ENCODE measurements around the gene ANKFN1. TPM values are rescaled to one million over a fixed set of nuclear protein-coding genes. Genes with fewer than 3 reads are reported as not detected.

ANKFN1 gene
- total and polyA plus RNA-seq, 4 donors = 9.6 to 22.6 (median 12.1) TPM

DNA sequence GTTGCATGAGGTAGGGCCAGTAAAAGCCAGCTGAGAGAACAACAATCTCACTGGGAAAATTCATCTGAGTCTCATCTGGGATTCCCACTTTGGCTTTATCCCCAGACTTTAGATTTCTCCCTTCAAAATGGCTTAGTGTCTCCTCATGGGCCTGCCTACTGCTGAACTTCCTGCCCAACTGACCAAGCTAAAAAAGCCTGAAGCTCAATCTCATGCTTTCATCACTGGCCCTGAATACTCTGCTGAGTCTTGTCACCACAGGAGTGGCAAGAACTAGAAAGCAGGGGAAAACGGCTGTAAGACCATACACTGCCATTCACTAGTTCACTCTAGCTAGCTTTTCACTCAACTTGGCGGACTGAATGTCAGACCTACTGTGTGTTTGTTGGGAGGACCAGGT, 343.9 kb downstream of the ANKFN1 start:
- H3K27ac ChIP-seq (ENCODE audit: low read depth, low read length) = no peak overlapping the region

DNA sequence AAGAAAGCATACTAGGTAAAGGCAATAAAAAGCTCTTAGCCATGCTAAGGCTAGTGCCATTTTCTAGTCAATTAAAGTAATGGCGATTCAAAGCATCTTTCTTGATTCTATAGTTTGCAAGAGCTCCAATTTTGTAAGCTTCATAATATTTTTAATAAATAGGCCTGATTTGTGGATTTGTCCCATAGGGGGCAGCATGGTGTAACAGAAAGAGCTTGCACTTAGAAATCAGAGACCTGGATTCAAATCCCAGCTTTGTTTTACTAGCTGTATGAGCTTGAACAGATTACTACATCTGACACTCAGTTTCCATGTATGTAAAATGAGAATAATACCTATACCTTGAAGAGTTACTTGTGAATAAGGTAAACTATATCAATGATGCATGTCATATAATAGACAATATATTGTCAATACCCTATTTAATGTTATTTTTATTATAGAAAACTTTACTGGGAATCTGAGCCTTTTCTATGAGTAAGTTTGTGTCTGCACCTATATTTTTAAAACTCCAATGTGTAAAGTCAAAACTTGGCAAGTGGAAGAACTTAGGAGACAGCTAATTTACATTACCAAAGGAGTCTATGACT, 346.6 kb downstream of the ANKFN1 start:
- no CpG with 5 or more reads among the region's 1 CpG for WGBS (ENCODE audit: insufficient coverage)
- Histone ChIP-seq H3K27ac (ENCODE audit: low read depth, low read length) (no peak overlapping the region), H3K36me3 (ENCODE audit: control insufficient read depth, insufficient read depth, low read length) (no peaks in the 10 kb centered on the region), H3K4me3 (ENCODE audit: low read depth, low read length) (no peak overlapping the region), H3K27me3 (ENCODE audit: control insufficient read depth, insufficient read depth, low read length) (no peaks in the 10 kb centered on the region), H3K9me3 (ENCODE audit: control insufficient read depth, insufficient read depth, low read length) (no peaks in the 10 kb centered on the region), H3K4me1 (ENCODE audit: control insufficient read depth, insufficient read depth, low read length) (no peaks in the 10 kb centered on the region)
- peak in 1 of 6 donors; percentile 21 for DNase-seq (ENCODE audit: low read depth in 4 of 6, low spot score in 6 of 6)

More for the DNA sequence above, 343.9 kb downstream of the ANKFN1 start:
- no peak overlapping the region for H3K4me3 ChIP-seq (ENCODE audit: low read depth, low read length)
- H3K36me3 ChIP-seq (ENCODE audit: control insufficient read depth, insufficient read depth, low read length) = no peaks in the 10 kb centered on the region
- no peaks in the 10 kb centered on the region for H3K9me3 ChIP-seq (ENCODE audit: control insufficient read depth, insufficient read depth, low read length)
- WGBS (ENCODE audit: insufficient coverage) = no CpG with 5 or more reads among the region's 2 CpGs
- DNase-seq (ENCODE audit: low read depth in 4 of 6, low spot score in 6 of 6) = no peak
- H3K4me1 ChIP-seq (ENCODE audit: control insufficient read depth, insufficient read depth, low read length) = no peaks in the 10 kb centered on the region
- no peaks in the 10 kb centered on the region for H3K27me3 ChIP-seq (ENCODE audit: control insufficient read depth, insufficient read depth, low read length)

DNA sequence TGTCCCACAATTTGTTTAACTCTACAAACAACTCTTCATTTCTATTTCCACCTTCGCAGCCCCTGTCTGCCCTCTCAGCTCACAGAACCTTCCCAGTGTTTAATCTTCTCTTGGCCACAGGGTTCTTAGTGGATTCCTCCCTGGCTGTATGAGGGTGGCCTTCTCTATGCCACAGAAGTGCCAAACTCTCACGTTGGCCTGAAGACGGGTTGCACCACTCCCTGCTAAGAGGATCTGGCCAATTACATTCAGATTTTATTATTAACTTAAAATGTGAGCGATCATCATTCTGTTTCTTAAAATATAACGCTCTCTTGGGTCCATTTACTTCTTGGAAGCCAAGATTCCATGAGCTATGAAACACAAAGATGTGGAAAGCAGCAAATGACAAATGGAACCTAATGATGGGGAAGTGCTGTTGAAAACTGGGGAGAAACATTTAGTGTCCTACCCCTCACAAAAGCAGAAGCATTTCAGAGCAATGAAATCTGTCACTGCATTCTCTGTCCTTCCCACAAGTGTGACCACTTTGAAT, 348.9 kb downstream of the ANKFN1 start:
- 60% methylated on average over 2 of the region's 5 CpGs for WGBS (ENCODE audit: insufficient coverage)
- no peak for DNase-seq (ENCODE audit: low read depth in 4 of 6, low spot score in 6 of 6)

DNA sequence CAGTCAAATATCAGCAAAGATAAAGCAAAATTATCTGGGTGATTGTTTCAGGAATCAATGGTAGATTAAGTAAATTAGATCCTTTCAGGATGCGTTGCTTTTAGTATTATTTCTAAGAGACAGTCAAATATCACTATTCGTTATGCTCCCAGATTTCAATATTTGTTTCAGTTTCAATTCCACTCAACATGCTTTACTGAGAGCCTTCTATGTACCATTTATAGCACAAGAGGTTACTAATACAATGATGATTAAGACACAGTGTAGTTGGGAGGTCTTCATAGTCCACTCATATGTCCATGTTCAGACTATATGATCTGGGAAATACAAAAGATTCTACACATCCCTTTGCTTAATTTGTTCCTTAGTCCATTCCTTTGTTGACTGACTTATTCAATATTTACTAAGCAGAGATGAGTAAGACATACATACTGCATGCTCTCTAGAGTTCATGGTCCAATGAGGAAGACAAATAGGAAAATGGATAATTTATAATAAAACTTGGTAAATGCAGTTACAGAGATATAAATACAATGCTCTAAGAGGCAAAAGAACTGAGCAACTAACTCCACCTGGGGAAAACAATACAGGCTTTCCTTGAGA, 352.0 kb downstream of the ANKFN1 start:
- H3K36me3 ChIP-seq (ENCODE audit: control insufficient read depth, insufficient read depth, low read length) = peaks cover under 1% of the 10 kb centered on the region
- no peak overlapping the region for H3K27ac ChIP-seq (ENCODE audit: low read depth, low read length)
- H3K9me3 ChIP-seq (ENCODE audit: control insufficient read depth, insufficient read depth, low read length) = no peaks in the 10 kb centered on the region
- DNase-seq (ENCODE audit: low read depth in 4 of 6, low spot score in 6 of 6) = no peak
- WGBS (ENCODE audit: insufficient coverage) = no CpG with 5 or more reads among the region's 2 CpGs
- no peaks in the 10 kb centered on the region for H3K27me3 ChIP-seq (ENCODE audit: control insufficient read depth, insufficient read depth, low read length)
- no peak overlapping the region for H3K4me3 ChIP-seq (ENCODE audit: low read depth, low read length)
- no peaks in the 10 kb centered on the region for H3K4me1 ChIP-seq (ENCODE audit: control insufficient read depth, insufficient read depth, low read length)

More for the DNA sequence above, 348.9 kb downstream of the ANKFN1 start:
- no peaks in the 10 kb centered on the region for H3K27me3 ChIP-seq (ENCODE audit: control insufficient read depth, insufficient read depth, low read length)
- H3K9me3 ChIP-seq (ENCODE audit: control insufficient read depth, insufficient read depth, low read length) = no peaks in the 10 kb centered on the region
- H3K4me1 ChIP-seq (ENCODE audit: control insufficient read depth, insufficient read depth, low read length) = no peaks in the 10 kb centered on the region
- no peaks in the 10 kb centered on the region for H3K36me3 ChIP-seq (ENCODE audit: control insufficient read depth, insufficient read depth, low read length)
- H3K4me3 ChIP-seq (ENCODE audit: low read depth, low read length) = no peak overlapping the region
- no peak overlapping the region for H3K27ac ChIP-seq (ENCODE audit: low read depth, low read length)

DNA sequence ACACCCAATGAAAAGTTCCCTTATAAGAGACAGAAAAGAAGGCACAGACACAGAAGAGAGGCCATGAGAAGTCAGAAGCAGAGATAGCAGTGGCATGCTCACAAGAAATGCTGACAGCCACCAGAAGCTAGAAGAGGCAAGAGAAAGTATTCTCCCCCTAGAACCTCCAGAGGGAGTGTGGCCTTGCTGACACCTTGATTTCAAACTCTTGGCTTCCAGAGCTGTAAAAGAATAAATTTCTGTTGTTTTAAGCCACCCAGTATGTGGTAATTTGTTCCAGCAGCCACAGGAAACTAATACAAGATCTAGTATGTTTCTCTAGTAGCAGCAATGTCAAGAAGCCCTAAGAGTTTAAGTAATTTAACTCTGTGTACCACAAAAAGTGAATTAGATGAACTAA, 353.1 kb downstream of the ANKFN1 start:
- H3K4me1 ChIP-seq (ENCODE audit: control insufficient read depth, insufficient read depth, low read length) = no peaks in the 10 kb centered on the region
- peaks cover 11% of the 10 kb centered on the region for H3K36me3 ChIP-seq (ENCODE audit: control insufficient read depth, insufficient read depth, low read length)
- no peak overlapping the region for H3K27ac ChIP-seq (ENCODE audit: low read depth, low read length)
- no peak overlapping the region for H3K4me3 ChIP-seq (ENCODE audit: low read depth, low read length)
- no peaks in the 10 kb centered on the region for H3K27me3 ChIP-seq (ENCODE audit: control insufficient read depth, insufficient read depth, low read length)
- no peak for DNase-seq (ENCODE audit: low read depth in 4 of 6, low spot score in 6 of 6)
- H3K9me3 ChIP-seq (ENCODE audit: control insufficient read depth, insufficient read depth, low read length) = no peaks in the 10 kb centered on the region

DNA sequence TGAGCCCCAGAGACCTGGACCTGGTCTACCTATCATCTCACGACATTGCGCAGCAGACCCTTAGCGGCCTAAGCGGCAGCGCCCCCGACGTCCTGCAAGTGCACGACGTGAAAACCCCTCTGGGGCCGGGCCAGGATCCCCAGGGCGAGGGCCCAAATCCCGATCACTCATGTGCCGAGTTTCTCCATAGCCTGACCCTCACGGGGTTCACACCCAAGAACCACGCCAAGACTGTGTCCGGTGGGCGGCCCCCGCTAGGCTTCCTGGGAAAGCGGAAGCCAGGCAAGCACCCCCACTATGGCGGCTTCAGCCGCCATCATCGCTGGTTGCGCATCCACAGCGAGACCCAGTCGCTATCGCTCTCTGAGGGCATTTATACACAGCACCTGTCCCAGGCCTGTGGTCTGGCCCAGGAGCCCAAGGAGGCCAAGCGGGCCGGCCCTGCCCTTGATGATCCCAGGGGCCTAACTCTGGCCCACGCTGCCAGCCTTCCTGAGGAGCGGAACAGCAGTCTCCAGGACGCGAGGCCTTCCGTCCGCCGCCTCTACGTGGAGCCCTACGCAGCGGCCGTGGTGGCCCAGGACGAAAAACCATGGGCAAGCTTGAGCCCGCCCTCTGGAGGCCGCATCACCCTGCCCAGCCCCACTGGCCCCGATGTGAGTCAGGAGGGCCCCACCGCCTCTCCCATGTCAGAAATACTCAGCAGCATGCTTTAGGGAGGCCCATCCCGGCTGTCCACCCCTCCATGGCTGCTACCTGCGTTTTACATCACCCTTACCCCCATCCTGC, 357.5 kb downstream of the ANKFN1 start:
- no peaks in the 10 kb centered on the region for H3K9me3 ChIP-seq (ENCODE audit: control insufficient read depth, insufficient read depth, low read length)
- H3K27ac ChIP-seq (ENCODE audit: low read depth, low read length) = no peak overlapping the region
- WGBS (ENCODE audit: insufficient coverage) = 97% methylated on average over 45 of the region's 46 CpGs
- no peaks in the 10 kb centered on the region for H3K4me1 ChIP-seq (ENCODE audit: control insufficient read depth, insufficient read depth, low read length)
- no peak overlapping the region for H3K4me3 ChIP-seq (ENCODE audit: low read depth, low read length)
- H3K36me3 ChIP-seq (ENCODE audit: control insufficient read depth, insufficient read depth, low read length) = peaks cover 12% of the 10 kb centered on the region
- no peaks in the 10 kb centered on the region for H3K27me3 ChIP-seq (ENCODE audit: control insufficient read depth, insufficient read depth, low read length)
- DNase-seq (ENCODE audit: low read depth in 4 of 6, low spot score in 6 of 6) = no peak

DNA sequence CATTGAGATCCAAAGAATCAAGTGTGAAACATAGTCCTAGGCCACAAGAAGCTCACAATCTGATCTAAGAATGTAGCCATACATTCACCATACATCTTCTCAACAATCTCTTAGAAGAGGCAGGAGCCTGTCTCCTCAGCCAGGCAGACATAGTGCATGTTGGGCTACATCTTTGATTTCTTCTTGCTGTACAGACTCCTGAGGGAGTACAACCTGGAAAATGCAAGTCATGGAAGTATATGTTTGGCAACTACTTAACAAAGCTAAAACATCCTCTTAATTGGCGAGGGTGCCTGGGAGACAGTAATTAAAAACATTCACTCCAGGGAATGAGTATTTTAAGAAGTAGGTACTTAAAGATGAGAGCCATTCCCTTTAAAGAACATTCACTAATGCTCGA, 361.0 kb downstream of the ANKFN1 start:
- H3K27me3 ChIP-seq (ENCODE audit: control insufficient read depth, insufficient read depth, low read length) = no peaks in the 10 kb centered on the region
- DNase-seq (ENCODE audit: low read depth in 4 of 6, low spot score in 6 of 6) = no peak
- no peak overlapping the region for H3K4me3 ChIP-seq (ENCODE audit: low read depth, low read length)
- H3K4me1 ChIP-seq (ENCODE audit: control insufficient read depth, insufficient read depth, low read length) = no peaks in the 10 kb centered on the region
- H3K9me3 ChIP-seq (ENCODE audit: control insufficient read depth, insufficient read depth, low read length) = no peaks in the 10 kb centered on the region
- no peak overlapping the region for H3K27ac ChIP-seq (ENCODE audit: low read depth, low read length)
- no CpG with 5 or more reads among the region's 2 CpGs for WGBS (ENCODE audit: insufficient coverage)
- H3K36me3 ChIP-seq (ENCODE audit: control insufficient read depth, insufficient read depth, low read length) = peaks cover 12% of the 10 kb centered on the region

DNA sequence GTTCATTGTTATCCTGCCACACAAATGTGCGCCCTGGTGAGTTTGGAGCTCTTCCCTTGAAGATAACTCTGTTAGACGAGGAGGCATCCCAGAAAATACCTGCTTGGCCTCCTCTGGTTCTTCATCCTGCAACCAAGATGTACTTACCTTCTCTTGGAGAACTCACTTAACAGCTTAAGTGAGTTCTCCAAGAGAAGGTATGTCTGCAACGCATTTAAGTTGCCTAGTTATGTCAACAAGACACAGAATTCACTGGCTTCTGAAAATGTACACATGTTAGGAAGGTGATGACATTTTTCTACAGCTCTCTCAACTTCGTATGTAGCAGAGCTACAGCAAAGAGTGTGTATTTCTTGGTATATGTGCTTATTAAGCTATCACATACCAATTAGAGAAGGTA, 361.6 kb downstream of the ANKFN1 start:
- H3K27me3 ChIP-seq (ENCODE audit: control insufficient read depth, insufficient read depth, low read length) = no peaks in the 10 kb centered on the region
- H3K4me1 ChIP-seq (ENCODE audit: control insufficient read depth, insufficient read depth, low read length) = no peaks in the 10 kb centered on the region
- H3K36me3 ChIP-seq (ENCODE audit: control insufficient read depth, insufficient read depth, low read length) = peaks cover 12% of the 10 kb centered on the region
- no peak overlapping the region for H3K4me3 ChIP-seq (ENCODE audit: low read depth, low read length)
- H3K9me3 ChIP-seq (ENCODE audit: control insufficient read depth, insufficient read depth, low read length) = no peaks in the 10 kb centered on the region
- WGBS (ENCODE audit: insufficient coverage) = 75% methylated on average over 2 of the region's 4 CpGs
- no peak overlapping the region for H3K27ac ChIP-seq (ENCODE audit: low read depth, low read length)
- DNase-seq (ENCODE audit: low read depth in 4 of 6, low spot score in 6 of 6) = no peak

DNA sequence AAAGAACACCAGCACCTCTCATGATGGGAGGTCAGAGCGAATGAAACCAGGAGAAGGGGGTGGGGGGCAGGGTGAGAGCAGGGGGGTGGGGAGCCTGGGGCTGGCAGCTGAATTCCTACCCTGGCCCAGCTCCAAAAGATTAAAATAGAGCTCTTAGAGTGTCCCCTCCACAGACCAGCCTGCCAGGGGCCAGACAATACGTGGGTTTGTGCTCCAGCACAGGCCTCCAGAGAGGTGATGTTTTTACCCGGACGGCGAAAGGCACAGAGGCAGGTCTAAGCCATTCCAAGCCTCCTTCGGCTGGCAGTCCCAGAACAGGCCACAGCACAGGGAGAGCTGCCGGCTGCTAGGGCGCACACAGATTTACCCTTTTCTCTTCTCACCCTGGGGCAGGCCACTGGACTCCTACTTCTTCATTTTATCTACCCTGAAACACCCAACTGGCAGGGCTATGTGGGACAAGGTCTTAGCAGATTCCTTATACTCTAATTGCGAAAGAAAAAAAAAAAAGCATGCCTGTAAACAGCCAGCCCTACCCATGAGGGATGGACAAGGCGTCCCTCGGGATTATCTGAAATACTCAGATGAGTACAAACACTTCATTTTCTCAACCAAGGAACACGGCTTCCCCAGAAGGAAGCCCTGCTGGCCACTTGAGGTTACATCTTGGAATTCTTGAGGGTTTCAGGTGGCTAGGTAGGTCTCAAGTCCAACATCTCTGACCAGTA, 368.3 kb downstream of the ANKFN1 start:
- no peaks in the 10 kb centered on the region for H3K36me3 ChIP-seq (ENCODE audit: control insufficient read depth, insufficient read depth, low read length)
- H3K27ac ChIP-seq (ENCODE audit: low read depth, low read length) = no peak overlapping the region
- DNase-seq (ENCODE audit: low read depth in 4 of 6, low spot score in 6 of 6) = peak in 4 of 6 donors; percentile 19 to 74 (median 54)
- no peaks in the 10 kb centered on the region for H3K9me3 ChIP-seq (ENCODE audit: control insufficient read depth, insufficient read depth, low read length)
- 51% methylated on average over 11 of the region's 12 CpGs for WGBS (ENCODE audit: insufficient coverage)
- H3K4me3 ChIP-seq (ENCODE audit: low read depth, low read length) = no peak overlapping the region
- peaks cover 10% of the 10 kb centered on the region for H3K4me1 ChIP-seq (ENCODE audit: control insufficient read depth, insufficient read depth, low read length)
- H3K27me3 ChIP-seq (ENCODE audit: control insufficient read depth, insufficient read depth, low read length) = no peaks in the 10 kb centered on the region
